VCaP (cell line): ENCODE measurements around the gene NMT1.

ENCODE experiments used
- H3K27ac ChIP-seq: fragments of 450-650 bp; 2 replicates; pipeline ENCODE4 v1.5.1; 2017
- TF ChIP-seq, protein P1 (sequence below): fragments of 450-650 bp; conservative IDR thresholded peaks from 2 replicates; pipeline ENCODE4 v1.5.1; 2017; ENCODE audit warnings: mild to moderate bottlenecking, moderate library complexity

The NMT1 gene

DNA sequence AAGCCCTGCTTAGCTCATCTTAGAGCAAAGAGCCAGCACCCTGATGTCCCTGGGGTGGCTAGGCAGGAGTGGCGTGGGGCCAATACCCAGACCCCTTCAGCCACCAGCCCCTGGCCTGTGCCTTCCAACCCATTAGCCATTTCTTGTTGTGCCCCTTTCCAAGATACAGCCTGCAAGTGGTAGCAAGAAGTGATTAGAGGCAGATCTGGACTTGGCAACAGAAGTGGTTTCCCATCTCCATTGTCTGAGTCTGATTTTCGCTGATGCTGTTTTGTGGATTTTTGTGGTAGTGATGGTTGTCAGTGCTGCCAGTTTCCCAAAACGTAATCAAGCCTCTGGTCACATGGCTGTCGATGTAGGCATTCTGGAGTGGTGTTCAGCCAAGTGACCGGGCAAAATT lies 45.5 kb downstream of the NMT1 start:
- TF ChIP-seq, protein P1, sequence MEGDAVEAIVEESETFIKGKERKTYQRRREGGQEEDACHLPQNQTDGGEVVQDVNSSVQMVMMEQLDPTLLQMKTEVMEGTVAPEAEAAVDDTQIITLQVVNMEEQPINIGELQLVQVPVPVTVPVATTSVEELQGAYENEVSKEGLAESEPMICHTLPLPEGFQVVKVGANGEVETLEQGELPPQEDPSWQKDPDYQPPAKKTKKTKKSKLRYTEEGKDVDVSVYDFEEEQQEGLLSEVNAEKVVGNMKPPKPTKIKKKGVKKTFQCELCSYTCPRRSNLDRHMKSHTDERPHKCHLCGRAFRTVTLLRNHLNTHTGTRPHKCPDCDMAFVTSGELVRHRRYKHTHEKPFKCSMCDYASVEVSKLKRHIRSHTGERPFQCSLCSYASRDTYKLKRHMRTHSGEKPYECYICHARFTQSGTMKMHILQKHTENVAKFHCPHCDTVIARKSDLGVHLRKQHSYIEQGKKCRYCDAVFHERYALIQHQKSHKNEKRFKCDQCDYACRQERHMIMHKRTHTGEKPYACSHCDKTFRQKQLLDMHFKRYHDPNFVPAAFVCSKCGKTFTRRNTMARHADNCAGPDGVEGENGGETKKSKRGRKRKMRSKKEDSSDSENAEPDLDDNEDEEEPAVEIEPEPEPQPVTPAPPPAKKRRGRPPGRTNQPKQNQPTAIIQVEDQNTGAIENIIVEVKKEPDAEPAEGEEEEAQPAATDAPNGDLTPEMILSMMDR = no peak
- no peak overlapping the region for H3K27ac ChIP-seq

DNA sequence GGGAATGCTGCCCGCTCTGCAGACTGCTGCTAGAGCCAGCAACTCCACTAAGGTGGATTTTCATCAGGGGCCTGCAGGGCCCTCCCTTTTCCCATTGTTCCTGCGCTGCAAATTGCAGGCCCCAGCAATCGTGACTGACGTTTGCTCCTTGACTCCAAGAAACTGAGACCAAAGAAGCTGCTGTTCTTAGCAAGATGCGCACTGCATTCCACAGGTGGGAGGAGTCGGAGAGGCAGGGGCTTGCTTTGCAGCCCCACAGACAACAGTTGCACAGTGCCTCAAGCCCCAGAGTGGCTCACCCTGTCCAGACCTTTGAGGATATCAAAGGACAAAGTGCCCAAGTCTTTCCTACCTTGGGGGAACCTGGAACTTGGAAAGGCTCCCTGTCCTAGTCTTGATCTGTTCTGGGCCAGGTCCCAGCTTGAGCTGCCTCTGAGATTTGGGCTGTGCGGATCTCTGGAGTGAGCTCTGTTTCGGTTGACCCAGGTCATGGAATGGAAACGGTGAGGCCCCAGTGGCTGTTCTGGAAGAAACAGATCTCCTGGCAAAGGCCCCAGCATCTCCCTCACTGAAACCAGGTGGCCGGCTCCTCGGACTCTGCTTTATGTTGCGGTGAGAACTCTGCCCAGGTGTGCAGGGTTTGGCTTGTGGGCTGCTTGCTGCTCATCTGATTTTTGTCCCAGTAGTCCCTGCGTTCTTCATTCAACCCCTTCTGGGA lies 46.3 kb downstream of the NMT1 start:
- H3K27ac ChIP-seq = no peak overlapping the region
- TF ChIP-seq, protein P1 = no peak

DNA sequence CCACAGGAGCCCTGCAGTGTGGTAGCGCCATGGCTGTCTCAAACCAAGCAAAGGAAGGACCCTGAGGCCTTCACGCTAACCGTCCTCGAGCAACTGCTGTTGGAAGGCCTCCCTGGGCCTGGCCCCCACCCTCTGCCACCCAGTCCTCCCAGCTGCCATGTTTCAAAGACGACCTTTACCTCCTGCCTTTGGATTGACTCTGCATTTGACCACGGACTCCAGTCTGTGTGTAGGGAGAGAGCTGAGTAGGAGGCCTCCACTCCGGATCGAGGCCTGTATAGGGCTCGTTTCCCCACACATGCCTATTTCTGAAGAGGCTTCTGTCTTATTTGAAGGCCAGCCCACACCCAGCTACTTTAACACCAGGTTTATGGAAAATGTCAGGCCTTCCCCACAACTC lies 46.9 kb downstream of the NMT1 start:
- H3K27ac ChIP-seq = no peak overlapping the region
- TF ChIP-seq, protein P1 = no peak

DNA sequence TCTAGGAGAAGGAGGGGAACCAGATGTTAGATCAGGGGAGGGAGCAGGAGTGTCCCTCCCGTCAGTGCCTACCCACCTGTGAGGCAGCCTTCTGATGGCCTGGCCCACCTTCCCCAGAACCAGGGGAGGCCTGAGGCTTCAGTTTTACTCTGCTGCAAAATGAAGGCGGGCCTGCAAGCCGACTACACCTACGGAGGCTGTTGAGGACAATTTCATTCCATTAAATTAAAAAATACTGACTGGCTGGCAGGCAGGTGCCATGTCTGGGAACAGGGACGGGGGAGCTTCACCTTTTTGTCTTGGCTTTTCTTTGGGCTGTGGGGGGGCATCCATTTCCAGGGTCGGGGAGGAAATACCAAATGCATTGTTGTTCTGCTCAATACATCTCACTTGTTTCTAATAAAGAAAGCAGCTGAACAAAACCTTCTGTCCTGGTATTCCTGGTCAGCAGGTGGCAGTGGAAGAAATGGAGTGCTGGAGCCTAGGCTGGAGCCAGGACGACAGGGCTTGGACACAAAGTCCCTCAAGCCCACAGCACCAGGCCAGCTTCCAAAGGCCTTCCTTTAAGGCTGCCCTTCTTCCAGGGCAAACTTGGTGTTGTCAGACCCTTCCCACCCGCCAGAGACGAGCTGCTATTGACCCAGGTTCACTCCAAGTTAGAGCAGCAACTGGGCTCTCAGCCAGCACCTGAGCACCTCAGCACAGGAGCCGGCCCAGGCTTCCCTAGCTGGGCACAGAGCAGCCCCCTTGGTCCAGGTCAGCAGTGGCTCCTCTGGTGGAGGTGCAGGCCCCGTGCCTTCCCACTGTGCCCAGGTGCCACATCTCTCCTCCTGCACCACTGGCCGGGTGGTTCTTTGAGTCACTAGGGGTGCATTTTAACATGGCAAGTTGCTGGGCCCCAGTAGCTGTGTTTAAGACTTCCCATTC lies 47.7 kb downstream of the NMT1 start:
- H3K27ac ChIP-seq = no peak overlapping the region
- TF ChIP-seq, protein P1 = no peak; the same call in 1 of the 2 replicates

DNA sequence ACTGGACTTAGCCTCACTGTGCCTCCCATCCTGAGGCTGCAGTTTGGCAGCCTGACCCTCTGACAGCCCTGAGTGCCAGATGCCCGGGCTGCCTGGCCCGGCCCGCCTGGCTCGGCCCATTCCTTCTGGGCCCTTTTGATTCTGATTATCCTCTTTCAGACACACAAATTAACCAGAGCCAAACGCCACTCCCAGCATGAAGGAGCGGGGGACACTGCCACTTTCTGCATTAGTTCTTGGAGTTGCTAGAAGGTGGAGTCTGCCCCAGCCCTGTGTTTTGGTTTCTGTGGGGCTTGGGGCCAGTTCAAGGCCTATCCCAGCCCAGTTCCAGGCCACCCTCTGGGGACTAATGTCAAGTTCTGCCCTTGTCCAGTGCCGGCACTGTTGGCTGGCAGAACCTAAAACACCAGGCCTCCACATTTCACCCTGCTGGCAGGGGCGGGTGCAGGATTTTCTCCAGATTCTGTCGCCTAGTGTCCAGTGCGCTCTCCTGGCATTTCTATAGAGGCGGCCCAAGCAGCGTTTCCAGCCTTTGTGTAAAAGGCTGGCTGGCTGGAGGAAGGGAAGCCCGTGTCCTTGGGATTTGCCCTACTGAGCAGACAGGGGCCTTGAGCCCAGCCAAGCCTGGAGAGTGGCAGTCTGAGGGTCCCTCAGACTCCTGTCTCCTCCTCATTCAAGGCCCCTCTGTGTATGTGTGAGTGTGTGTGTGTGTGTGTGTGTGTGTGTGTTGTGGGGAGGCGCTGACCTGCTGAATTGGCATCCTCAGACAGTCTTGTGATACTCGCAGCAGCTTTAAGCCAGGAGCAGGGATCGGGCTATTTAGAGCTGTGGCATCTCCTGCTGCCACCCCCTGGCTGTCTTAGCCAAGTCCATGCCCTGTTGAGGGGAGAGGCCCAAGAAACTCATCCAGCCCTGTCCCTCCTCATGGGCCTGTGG lies 49.8 kb downstream of the NMT1 start:
- TF ChIP-seq, protein P1 = no peak
- no peak overlapping the region for H3K27ac ChIP-seq

DNA sequence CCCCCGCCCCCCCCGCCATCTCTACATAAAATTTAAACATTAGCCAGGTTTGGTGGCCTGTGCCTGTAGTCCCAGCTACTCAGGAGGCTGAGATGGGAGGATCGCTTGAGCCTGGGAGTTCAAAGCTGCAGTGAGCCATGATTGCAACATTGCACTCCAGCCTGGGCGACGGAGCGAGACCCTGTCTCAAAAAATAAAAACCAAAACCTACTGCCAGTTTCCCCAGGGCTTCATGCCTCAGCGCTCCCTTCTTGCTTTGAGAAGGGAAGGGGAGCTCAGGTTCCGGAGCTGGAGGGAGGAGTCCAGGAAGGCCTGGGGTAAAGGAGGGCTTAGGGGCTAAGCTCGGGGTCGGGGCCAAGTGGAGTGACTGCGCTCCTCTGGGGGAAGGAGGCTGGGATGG lies 50.7 kb downstream of the NMT1 start:
- TF ChIP-seq, protein P1 = no peak
- no peak overlapping the region for H3K27ac ChIP-seq
